HepG2 (cell line): ENCODE measurements around the gene PVALB. TPM values are rescaled to one million over a fixed set of nuclear protein-coding genes. Genes with fewer than 3 reads are reported as not detected.

ENCODE experiments used
- ATAC-seq: fragments of 200-7000 bp; cut with Tn5 transposase; 3 replicates; pipeline ENCODE4 v1.9.1; 2020; ENCODE audit warnings: mild to moderate bottlenecking, moderate library complexity
- BruUV-seq: library from RNA; stranded (reverse); fragments of 400-500 nt; replicated peaks from 2 replicates; lab custom pipeline; 2021; lab: Mats Ljungman, UMichigan
- CTCF ChIA-PET: fragments of 300-600 bp; formaldehyde crosslinking; extraction: SDS; loops from one replicate; lab custom pipeline; 2021; ENCODE audit warnings: low total read pairs, inconsistent platforms, low intra/inter-chr PET ratio; lab: Yijun Ruan, JAX
- POLR2A ChIA-PET: fragments of 350-600 bp; sonication (Branson Sonifier 250); formaldehyde crosslinking; loops from one replicate; lab custom pipeline; 2020; ENCODE audit warnings: antibody characterized with exemption, inconsistent platforms; lab: Yijun Ruan, JAX
- DNase-seq: peaks from one replicate; pipeline ENCODE4 v3.0.0-alpha.2; 2015; ENCODE audit warnings: low spot score
- FAIRE-seq: peaks from 3 replicates; lab custom pipeline; 2011; peaks lifted over from hg19 to GRCh38; lab: Jason Lieb, UNC
- H2AFZ ChIP-seq: one replicate; pipeline ENCODE4 v1.6.1; 2011; ENCODE audit warnings: low read length, inconsistent platforms
- H3K27ac ChIP-seq: fragments of 300-600 bp; 3 replicates; pipeline ENCODE4 v1.8.0; 2011; ENCODE audit warnings: mixed run types, mild to moderate bottlenecking, mixed read lengths, low read length, inconsistent platforms; ENCODE audit not compliant: insufficient read depth; ENCODE audit errors: extremely low read length
- H3K27me3 ChIP-seq, 2 experiments: fragments of 200-600 bp in 1 of 2; 2 replicates in 1 of 2; 3 replicates in 1 of 2; pipeline versions ENCODE4 v1.6.0 to v1.8.0; 2011; ENCODE audit warnings: low read length in 2 of 2, mild to moderate bottlenecking in 2 of 2, moderate library complexity in 2 of 2, inconsistent platforms in 1 of 2; ENCODE audit not compliant: insufficient read depth in 2 of 2, control insufficient read depth in 1 of 2
- H3K36me3 ChIP-seq, 2 experiments: fragments of 200-600 bp in 1 of 2; replicated peaks in 1 of 2; 2 replicates in 1 of 2; 3 replicates in 1 of 2; pipeline versions ENCODE4 v1.5.1 to v1.8.0; 2011; ENCODE audit warnings: low read length in 2 of 2, inconsistent platforms in 1 of 2; ENCODE audit not compliant: insufficient read depth in 2 of 2, control insufficient read depth in 1 of 2
- H3K4me1 ChIP-seq: 2 replicates; pipeline ENCODE4 v1.5.1; 2012; ENCODE audit warnings: low read length, inconsistent platforms; ENCODE audit not compliant: insufficient read depth
- H3K4me2 ChIP-seq: 2 replicates; pipeline ENCODE4 v1.6.0; 2011; ENCODE audit warnings: low read depth, low read length, inconsistent platforms
- H3K4me3 ChIP-seq, 3 experiments: fragments of 200-600 bp in 1 of 3; sonication (generic), shearing (Covaris generic) in 1 of 3; replicated peaks in 1 of 3; 2 replicates each; pipeline ENCODE4 v1.5.1; 2011 to 2016; ENCODE audit warnings: low read length in 3 of 3, inconsistent platforms in 2 of 3, low read depth in 2 of 3, mild to moderate bottlenecking in 2 of 3, control low read depth in 1 of 3, mixed read lengths in 1 of 3; ENCODE audit not compliant: insufficient read depth in 1 of 3
- H3K79me2 ChIP-seq: one replicate; pipeline ENCODE4 v1.6.1; 2011; ENCODE audit warnings: low read length, inconsistent platforms; ENCODE audit not compliant: insufficient read depth
- H3K9ac ChIP-seq: 2 replicates; pipeline ENCODE4 v1.6.0; 2011; ENCODE audit warnings: mild to moderate bottlenecking, low read depth, low read length, inconsistent platforms; ENCODE audit not compliant: insufficient read depth
- H3K9me3 ChIP-seq: 2 replicates; pipeline ENCODE4 v1.5.1; 2012; ENCODE audit warnings: mild to moderate bottlenecking, low read length
- H4K20me1 ChIP-seq: 2 replicates; pipeline ENCODE4 v1.6.0; 2011; ENCODE audit warnings: inconsistent platforms, mild to moderate bottlenecking, low read length, moderate library complexity; ENCODE audit not compliant: insufficient read depth
- ETV6 ChIP-seq: sonication (generic); formaldehyde crosslinking; conservative IDR thresholded peaks from 2 replicates; pipeline ENCODE4 v1.4.0; 2020; ENCODE audit warnings: missing genetic modification reagents
- GTF2F1 ChIP-seq: fragments of 150-350 bp; IDR thresholded peaks from 2 replicates; pipeline ENCODE4 v1.6.1; 2014; ENCODE audit warnings: low read length
- KLF16 ChIP-seq, 2 experiments: sonication (generic) in 1 of 2; formaldehyde crosslinking in 1 of 2; IDR thresholded peaks; 2 replicates each; pipeline versions ENCODE4 v1.6.1 to v1.8.0; 2016 to 2023; ENCODE audit warnings: missing genetic modification reagents in 2 of 2, missing compliant biosample characterization in 1 of 2
- ZNF432 ChIP-seq: sonication (generic); formaldehyde crosslinking; IDR thresholded peaks from 2 replicates; pipeline ENCODE4 v1.5.0; 2020; ENCODE audit warnings: missing genetic modification reagents, mild to moderate bottlenecking, borderline replicate concordance
- ZNF773 ChIP-seq: sonication (generic); formaldehyde crosslinking; IDR thresholded peaks from 2 replicates; pipeline ENCODE4 v1.4.0; 2020; ENCODE audit warnings: missing genetic modification reagents, borderline replicate concordance
- WGBS: methylation state at CpG from one replicate; pipeline ENCODE4 v1.1.6; 2017; ENCODE audit warnings: low lambda C conversion rate; 5-methylcytosine and 5-hydroxymethylcytosine counted together
- in situ Hi-C: cut with HindIII; loops from 2 replicates; pipeline ENCODE4 v1.10.0; 2017; ENCODE audit warnings: low pct_unique_long_range_greater_than_20kb; ENCODE audit not compliant: extremely low pct_ligation_motif_present
- intact Hi-C: fragments of 100-400 bp; cut with micrococcal nuclease; formaldehyde crosslinking; loops from one replicate; pipeline ENCODE4 v1.10.0; 2022; ENCODE audit not compliant: unreplicated experiment
- polyA plus RNA-seq, 8 experiments: library from polyadenylated mRNA; depleted of rRNA in 3 of 8; stranded (reverse) in 7 of 8; unstranded in 1 of 8; fragments of >200 nt; fragmentation: Illumina TruSeq in 4 of 8; extraction: Trizol in 4 of 8; gene quantifications; 2 replicates each; pipeline versions ENCODE4 v1.2.1 to v1.2.3, GENCODE V29; 2011 to 2016; ENCODE audit warnings: low read depth in 4 of 8, missing spikeins in 1 of 8, mixed read lengths in 1 of 8; ENCODE audit not compliant: insufficient read depth in 1 of 8
- total RNA-seq, 5 experiments: library from RNA; depleted of rRNA; stranded (reverse); fragments of >200 nt; fragmentation: Illumina TruSeq; extraction: Trizol; gene quantifications; 2 replicates each; pipeline ENCODE4 v1.2.3, GENCODE V29; 2016; ENCODE audit warnings: low read depth in 1 of 5
- TF ChIP-seq, protein P1 (sequence below): IDR thresholded peaks from 2 replicates; pipeline ENCODE4 v1.6.1; 2016; ENCODE audit warnings: low read depth
- TF ChIP-seq, protein P2 (sequence below): sonication (generic); formaldehyde crosslinking; IDR thresholded peaks from 2 replicates; pipeline ENCODE4 v1.4.0; 2020; ENCODE audit warnings: missing genetic modification reagents; ENCODE audit errors: not compliant biosample characterization

The PVALB gene
- total and polyA plus RNA-seq, 2 of the 13 experiments (the other 11 are each of a cell fraction or from before 2014, with no cell fraction given) = not detected

DNA sequence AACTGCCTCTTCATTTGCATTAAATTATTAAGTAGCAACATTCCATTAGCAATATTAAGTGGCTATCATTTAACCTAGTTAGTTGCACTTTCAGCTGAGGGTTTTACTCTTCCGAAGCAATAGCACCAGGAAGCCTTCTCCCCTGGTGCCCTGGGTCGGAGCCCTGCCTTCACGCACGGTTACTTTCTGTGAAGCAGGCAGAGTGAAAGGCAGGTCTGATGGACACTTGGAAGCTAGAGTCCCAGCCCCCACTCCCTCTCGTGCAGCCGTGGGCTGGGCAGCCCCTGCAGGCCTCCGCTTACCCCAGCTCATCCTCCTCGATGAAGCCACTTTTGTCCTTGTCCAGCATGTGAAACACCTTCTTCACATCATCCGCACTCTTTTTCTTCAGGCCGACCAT, 2.0 kb downstream of the PVALB start (continued):
- TF ChIP-seq, protein P1, sequence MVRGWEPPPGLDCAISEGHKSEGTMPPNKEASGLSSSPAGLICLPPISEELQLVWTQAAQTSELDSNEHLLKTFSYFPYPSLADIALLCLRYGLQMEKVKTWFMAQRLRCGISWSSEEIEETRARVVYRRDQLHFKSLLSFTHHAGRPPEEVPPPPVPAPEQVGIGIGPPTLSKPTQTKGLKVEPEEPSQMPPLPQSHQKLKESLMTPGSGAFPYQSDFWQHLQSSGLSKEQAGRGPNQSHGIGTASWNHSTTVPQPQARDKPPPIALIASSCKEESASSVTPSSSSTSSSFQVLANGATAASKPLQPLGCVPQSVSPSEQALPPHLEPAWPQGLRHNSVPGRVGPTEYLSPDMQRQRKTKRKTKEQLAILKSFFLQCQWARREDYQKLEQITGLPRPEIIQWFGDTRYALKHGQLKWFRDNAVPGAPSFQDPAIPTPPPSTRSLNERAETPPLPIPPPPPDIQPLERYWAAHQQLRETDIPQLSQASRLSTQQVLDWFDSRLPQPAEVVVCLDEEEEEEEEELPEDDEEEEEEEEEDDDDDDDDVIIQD (CRISPR knock-in tag) = no peak
- TF ChIP-seq, protein P2, sequence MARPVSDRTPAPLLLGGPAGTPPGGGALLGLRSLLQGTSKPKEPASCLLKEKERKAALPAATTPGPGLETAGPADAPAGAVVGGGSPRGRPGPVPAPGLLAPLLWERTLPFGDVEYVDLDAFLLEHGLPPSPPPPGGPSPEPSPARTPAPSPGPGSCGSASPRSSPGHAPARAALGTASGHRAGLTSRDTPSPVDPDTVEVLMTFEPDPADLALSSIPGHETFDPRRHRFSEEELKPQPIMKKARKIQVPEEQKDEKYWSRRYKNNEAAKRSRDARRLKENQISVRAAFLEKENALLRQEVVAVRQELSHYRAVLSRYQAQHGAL (CRISPR knock-in tag) = no peak
- TF ChIP-seq, all 625 proteins: peak for 0

DNA sequence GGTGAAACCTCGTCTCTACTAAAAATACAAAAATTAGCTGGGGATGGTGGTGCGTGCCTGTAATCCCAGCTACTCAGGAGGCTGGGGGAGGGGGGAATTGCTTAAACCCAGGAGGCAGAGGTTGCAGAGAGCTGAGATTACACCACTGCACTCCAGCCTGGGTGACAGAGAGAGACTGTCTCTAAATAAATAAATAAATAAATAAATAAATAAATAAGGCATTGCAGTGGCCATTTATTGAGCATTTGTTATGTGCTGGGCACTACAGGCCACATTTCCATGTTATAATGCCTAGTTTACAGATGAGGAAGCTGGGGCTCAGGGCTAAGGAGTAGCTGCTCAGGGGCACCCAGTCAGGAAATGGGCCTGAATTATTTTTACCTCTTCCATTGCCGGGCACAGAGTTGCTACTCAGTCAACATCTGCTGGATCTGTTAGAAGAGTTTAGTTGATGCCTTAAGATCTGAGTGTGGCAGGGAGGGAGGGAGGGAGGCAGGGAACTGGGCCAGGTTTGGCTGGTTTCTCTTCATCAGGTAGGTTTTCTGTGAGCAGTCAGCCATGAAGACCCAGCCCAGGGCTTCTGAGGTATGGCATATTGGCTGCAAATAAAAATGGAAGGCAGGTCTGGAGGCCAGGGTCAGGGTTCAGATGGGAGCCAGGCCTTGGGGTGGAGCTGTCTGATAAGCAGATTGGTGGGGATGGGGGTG, 5.6 kb downstream of the PVALB start:
- Histone ChIP-seq H3K27ac (no peak overlapping the region), H3K27me3 (peaks cover 3 to 54% of the 10 kb centered on the region in 2 experiments; a peak in 4 of 5 replicates), H3K4me1 (no peaks in the 10 kb centered on the region), H3K4me2 (no peak overlapping the region), H3K9me3 (no peaks in the 10 kb centered on the region), H3K79me2 (no peaks in the 10 kb centered on the region), H4K20me1 (no peaks in the 10 kb centered on the region), H3K36me3 (no peaks in the 10 kb centered on the region), H3K9ac (no peak overlapping the region), H2AFZ (no peak overlapping the region), H3K4me3 (no peak overlapping the region)
- intact Hi-C loops (no loop called here), in situ Hi-C loops (no loop called here)
- DNase-seq = no peak
- FAIRE-seq = no peak
- ATAC-seq = no peak
- no peak for TF ChIP-seq ZNF773
- TF ChIP-seq ETV6 (CRISPR knock-in tag) = no peak
- TF ChIP-seq KLF16 (CRISPR knock-in tag; IDR thresholded peaks at IDR 0.05) = no peak
- no peak for TF ChIP-seq GTF2F1
- no peak for TF ChIP-seq ZNF432 (CRISPR knock-in tag)
- ChIA-PET POLR2A (no interaction called here), CTCF (no interaction called here)
- 28% methylated on average over 3 of the region's 3 CpGs for WGBS
- no TSS peak for BruUV-seq
